ENCODE measurements around the gene HSD17B8.

Gene HSD17B8

DNA sequence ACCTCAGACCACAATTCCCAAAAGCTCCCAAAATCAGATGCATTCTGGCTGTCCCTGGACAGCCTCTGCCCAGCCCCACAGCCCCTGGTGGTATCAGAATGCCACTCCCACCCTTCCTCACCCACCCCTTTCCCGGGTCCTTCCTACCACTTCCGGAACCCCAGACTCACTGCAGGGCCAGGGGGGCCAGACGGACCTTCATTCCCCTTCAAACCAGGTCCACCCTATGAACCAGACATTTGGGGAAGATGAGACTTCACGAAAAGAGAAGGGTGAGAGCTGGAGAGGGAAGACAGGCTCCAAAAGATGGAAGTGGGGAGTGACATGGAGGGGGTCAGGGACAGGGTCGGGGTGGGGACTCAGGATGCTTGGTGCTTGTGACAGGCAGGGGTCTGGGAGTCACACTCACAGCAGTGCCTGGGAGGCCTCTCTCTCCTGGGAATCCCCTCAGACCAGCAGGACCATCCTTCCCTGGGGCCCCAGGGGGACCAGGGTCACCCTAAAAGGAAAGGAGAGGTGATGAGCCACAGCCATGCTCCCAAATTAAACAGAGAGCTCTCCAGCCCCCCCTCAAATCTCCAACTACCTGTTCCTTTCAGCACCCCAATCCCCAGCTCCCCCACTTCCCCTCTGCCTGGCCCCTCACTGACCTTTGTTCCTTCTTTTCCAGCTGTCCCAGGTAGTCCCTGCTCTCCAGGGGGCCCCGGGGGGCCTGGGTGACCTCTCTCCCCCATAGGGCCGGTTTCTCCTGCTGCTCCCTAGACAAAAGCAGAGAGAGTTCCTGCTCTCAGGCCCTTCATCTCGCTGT is 32.4 kb upstream of the HSD17B8 start:
- no peak for DNase-seq

DNA sequence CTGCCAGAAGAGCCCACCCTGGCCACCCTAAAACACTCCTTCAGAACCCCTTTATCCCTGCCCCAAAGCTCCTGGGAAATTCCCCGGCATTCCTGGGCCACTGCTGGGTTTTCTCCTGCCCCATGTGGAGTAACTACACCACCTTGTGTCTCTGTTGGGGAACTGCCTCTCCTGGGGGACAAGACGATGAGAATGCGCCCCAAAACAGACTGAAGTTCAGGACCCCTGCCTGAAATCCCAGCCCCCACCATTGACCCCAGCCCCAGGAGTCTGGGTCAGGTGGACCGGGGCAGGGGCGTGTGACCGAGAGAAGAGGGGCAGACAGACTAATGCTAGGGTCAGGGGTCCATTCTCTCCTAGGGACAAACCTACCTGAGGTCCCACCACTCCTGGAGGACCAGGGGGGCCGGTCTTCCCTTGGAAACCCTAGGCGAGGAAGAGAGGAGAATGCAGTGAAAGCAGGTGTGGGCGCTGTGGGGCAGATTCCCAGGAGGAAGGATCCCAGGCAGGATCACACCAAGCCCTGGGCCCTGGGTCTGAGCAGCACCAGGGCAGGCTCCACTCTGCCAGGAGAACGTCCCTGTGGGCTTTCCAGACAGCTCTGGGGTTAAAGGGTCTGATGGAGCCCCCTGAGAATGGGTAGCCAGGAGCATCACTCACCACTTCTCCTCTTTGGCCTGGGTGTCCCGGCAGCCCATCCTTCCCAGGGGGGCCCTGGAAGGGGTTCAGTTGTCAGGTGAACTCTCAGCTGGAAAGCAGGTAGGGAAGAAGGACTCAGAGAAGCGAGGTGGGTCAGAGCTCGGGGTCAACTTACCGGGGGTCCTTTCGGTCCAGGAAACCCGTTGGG is 31.5 kb upstream of the HSD17B8 start:
- peak; percentile 28 for DNase-seq

DNA sequence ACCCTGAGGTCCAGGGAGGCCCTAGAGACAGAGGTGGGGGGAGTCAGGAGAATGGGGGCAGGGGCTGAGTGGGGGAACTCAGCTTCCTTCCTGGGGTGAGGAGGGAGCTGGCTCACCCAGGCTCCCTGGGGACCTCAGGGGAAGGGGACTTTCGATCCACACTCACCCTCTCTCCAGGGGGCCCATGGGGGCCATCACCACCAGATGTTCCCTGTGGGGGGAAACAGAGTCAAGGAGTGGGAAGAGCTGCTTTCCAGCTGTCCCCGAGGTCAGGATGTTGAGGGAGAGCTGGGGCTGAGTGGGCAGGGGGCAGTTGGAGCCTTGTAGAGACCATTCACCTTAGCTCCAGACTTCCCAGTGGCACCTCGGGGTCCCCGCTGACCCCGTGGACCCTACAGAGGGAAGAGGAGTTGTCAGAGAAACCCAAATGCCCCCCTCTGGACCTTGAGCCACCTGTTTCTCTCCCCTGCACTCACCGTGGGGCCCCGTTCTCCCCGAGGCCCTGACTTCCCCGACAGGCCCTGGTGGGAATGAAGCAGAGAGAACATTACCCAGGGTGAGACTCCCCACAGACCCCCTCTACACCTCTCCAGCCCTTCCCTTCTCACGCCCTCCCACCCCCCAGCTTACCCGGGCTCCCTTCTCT is 30.8 kb upstream of the HSD17B8 start:
- no peak for DNase-seq

DNA sequence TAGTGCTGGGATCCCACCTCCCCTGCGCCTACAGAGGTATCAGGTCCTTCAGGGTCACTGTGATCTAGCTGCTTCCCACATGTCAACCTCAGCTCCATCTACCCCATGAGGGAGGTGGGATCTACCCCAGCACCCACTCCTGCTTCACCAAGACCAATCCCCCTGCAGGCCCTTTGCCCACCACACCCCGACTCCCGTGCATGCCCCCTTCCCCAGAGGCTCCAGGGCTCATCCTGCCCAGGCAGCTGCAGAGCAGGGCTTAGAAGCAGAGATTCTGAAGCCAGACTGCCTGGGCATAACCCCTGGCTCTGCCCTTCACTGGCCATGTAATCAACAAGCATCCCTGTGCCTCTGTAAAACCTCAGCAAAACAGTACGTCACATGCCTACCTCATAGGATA is 29.7 kb upstream of the HSD17B8 start:
- peak; percentile 21 for DNase-seq

DNA sequence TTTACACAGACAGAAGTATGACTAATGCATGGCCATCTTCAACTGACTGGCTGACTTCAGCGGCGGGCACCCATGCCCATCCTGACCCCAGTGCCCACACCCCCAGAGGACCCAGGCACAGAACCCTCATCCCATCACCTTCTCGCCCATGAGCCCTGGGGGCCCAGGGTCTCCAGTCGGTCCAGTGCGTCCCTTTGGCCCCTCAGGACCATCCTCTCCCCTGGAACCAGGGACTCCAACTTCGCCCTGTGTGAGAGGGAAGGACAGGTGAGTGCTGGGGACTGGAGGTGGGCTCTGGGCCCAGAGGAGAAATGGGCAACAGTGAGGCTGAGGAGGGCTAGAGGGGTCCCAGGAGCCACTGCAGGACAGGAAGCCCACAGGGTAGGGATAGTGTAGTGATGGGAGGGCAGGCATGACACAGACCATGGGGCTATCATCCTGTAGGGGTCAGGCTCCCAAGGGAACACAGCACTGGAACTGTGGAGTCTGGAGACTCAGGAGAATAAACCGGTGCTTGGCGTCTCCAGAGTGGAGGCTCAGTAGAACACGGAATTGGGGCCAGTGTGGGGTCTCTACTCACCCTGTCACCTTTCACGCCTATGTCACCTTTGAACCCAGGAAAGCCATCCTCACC is 28.9 kb upstream of the HSD17B8 start:
- no peak for DNase-seq

DNA sequence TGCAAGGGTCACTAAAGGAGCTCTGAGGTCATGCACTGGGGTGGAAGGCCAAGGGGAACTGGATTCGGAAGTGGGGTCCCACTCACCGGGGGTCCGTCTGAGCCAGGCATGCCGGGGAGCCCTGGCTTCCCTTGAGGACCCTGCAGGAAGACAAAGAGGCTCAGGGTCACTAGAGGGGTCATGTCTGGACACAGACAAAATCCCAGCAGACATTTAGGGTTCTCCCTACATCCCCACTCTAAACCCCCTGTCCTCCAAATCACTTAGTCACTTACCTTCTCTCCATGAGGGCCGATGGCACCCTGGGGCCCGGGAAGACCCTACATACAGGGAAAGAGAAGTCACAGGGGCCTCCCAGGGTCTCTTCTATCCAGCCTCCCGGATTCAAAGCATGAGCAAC is 27.5 kb upstream of the HSD17B8 start:
- no peak for DNase-seq

DNA sequence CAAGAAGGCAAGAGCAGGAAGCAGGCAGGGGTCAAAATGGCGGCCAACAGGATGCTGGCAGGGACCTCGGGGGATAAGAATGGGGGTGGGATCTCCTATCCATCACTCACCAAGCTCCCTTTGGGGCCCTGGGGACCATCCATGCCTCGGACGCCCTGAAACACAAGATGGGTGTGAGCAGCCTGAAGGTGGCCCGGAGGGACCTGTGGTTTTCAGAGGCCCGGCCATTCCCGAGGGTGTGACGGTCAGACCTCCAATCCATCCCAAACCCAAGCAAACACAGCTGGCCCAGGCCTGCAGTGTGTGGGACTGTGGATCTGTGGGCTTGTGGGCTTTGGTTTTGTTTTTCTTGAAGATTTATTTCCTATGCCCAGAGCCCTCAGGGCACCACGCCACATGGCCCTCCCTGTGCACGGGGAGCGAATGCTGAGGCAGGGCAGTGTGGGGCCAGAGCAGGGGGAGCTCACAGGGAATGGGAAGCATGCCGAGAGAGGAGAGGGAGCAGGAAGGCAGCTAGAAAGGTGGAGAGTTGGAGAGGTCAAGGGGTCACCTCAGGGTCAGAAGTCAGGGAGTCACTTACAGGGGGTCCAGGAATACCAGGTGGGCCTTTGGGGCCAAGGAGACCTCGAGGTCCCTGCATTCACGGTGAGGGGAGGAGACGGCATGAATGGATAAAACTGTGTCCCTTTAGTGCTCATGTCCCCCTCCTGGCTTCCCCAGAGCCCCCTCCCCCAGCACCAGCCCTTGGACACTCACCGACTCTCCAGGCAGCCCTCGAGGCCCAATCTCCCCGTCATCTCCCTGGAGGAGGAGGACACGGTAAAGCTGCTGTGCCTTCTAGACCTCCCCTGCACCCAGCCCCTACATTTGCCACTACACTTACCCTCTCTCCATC is 26.7 kb upstream of the HSD17B8 start:
- DNase-seq = no peak

DNA sequence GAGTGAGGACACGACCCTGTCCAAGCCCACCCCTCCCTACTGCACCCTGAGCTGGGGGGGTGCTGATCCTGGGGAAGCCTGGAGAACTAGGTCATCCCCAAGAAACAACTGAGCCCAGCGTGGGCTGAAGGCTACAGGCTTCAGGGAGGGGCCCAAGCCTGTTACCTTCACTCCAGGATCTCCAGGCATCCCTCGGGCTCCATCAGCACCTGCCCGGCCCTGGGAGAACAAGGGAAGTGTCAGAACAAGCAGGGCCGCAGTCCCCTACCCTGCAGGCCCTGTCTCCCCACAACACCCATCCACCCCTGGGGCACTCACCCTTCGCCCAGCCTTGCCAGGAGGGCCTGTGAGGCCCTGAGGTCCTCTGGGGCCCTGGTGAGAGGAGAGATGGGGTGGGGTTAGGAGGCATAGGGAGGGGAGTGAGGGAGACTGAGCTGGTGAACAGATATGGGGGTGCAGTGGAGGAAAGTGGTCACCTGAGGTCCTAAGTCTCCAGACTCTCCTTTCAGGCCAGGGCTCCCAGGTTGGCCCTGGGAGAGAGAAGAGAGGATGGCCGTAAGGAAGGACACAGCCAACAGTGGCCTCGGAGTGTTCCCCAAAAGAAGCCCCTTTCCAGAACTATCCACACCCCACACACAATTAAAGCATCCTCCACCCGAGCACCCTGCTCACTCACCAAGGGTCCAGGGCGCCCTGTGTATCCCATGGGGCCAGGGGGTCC is 25.5 kb upstream of the HSD17B8 start:
- DNase-seq = no peak

DNA sequence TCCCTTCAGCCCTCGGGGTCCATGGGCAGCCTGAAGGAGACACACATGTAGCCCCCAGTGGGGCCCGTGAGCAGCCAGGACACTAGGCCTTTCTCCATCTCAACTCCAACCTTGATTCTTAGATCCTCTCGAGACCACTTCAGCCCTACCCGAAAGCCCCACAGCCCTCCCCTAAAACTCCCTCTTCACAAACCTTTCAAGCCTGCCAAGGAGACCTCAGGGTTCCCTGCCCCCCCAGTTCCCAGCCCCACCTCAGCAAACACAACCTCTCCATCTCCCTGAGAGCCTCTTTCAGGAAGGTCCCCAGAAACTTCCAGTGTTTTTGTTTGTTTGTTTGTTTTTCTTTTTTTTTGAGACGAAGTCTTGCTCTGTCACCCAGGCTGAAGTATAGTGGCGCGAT is 23.3 kb upstream of the HSD17B8 start:
- DNase-seq = no peak

DNA sequence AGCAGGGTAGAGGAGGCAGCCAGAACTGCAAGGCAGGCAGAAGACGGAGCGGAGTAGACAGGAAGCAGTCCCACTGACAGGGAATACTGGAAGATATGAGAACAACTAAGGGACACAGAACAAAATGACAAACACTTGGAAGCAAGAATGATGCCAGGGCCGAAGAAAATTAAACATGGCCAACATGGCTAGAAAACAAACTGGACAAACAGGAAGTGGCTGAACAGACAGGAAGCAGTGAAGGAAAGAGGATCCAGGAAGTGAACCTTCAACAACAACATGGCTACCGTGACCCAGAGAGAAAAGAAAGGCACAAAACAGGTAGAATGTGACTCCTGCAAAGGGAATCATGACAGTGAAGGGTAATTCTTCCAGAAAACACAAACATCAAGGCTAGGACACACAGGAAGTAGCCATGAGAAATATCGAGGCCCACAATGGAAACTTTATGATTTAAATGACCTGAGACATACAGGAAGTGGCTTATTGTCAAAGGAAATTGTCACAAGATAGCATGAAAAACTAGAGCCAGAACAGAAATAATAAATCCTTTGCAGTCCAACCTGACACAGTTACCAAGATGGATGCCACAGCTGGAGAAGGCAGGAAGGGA is 21.3 kb upstream of the HSD17B8 start:
- DNase-seq = no peak

DNA sequence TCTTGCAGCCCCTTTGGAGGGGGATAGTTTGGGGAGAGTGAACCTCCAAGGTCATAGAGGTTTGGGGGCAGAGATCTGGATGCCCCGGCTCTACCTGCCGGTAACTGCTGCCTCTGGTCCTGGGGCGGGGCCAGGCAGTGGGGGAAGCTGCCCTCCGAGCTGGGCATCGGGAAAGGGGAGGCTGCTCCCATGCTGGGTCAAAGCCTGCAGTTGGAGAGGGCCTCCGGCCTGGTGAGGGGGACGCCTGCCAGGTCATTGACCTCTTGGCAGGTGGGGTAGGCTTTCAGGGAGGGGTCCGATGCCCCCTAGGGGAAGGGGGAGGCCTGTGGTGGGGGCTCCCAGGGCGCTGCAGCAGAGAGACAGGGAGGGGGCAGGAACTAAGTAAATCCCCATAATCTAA is 19.3 kb upstream of the HSD17B8 start:
- no peak for DNase-seq

DNA sequence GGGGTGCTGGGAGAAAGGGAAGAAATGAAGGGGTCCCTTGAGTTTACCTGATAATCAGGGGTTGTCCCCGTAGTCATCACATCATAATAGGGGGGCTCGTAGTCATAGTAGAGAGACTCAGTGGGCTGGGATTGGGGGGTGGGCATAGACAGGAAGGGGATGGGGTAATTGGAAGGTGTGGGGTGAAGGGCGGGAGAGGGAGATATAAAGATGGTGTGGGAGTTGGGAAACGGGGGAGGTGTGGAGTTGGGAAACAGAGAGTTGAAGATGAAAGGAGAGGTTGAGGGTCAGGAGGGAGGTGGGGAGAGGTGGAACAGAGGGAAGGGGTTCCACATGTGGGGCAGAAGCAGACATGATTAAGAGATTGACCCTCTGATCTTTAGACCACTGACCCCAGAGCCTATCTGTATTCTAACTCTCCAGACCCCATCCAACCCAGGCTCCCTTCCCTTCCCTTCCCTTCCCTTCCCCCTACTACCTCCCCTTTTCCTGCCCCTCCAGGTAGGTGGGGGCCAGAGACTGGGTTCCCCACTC is 18.7 kb upstream of the HSD17B8 start:
- no peak for DNase-seq

DNA sequence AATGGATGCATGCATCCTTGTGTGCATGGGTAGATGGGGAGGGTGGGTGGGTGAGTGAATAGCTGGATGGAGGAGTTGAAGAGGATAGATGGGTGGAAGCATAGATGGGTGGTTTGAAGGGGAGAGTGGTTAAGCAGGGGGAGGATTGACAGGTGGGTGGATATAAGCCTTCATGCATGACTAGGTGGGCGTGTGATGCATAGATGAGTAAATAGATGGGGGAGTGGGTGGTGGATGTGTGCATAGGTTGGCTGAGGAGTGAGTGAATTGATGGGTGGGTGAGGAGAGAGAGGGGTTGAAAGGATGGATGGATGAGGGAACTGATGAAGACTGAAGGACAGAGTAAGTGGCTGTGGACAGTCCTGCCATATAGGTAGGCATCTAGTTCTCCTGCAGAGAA is 16.6 kb upstream of the HSD17B8 start:
- no peak for DNase-seq

DNA sequence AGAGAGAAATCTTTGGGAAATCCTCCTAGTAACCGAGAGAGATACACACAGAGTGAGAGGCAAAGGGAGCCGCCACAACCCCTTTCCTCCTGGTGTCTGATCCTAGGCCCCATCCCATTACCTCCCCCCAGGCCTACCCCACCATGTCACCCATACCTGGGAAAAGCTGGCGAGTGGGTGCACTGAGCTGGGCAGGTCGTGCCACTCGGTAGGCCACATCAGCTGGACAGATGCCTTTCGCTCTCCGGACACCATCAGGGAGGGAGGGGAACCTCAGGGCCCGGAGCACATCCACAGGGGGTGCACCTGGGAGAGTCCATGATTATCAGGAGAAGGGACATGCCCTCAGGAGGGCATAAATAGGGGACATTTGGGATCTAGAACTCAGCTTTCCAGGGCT is 15.3 kb upstream of the HSD17B8 start:
- DNase-seq = no peak

DNA sequence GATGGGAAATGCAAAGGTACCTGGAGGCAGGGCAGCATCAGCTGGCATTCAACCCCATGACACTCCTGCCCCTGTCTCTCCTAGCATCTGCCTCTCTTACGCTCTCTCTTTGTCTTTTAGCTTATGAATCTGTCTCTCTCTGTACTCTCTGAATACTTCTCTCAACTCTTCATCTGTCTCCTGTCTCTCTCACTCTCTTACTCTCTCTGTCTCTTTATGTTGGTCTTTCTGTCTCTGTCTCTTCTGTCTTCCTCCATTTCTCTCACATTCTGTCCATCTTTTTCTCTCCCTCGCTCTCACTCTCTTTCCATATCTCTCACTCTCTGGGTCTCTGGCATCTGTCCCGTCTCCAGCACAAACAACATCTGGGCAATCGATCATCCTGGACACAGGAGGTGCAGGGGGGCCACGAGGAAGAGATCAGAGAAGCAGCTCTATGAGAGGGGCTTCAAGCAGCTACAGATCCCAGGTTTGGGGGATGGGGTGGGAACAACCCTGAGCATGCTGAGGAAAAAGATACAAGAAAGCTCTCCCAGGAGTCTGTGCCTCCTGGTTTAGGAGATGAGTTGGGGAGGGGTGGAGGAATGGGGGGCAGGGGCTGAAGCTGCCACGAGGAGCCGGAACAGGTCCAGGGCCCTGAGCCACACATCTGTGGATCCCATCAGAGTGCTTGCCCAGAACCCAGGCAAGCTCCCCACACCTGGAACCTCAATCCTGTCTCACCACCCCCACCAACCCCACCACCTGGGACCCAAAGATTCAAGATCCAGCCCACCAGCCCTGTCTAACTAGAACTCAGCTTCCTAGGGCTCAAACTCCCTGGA is 14.6 kb upstream of the HSD17B8 start:
- DNase-seq = no peak

DNA sequence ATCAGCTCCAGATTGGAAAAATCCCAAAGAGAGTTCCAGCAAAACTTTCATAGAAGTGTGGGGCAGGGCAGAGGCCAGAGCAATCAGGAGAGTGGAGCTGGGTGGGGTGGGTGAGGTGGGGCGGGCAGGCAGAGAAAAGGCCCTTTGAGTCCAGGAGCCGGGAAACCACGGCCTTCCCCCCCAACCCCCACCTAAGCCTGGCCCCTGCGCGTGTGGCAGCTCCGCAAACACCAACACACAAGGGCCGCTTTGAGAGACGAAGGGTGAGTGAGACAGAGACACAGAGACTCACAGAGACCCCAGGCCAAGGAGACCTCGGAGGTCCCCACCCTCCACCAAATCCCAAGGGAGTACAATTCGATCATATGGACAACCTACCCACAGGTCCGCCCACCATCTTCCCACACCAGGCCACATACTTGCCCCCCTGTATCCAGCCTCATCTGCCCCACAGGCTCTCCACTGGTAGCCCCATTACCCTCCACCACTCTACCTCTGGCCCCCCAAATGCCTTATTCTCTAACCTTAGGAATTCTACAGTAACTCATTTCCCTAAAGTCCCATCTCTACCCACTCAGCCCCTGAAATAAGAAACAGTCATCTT is 13.8 kb upstream of the HSD17B8 start:
- DNase-seq = no peak

DNA sequence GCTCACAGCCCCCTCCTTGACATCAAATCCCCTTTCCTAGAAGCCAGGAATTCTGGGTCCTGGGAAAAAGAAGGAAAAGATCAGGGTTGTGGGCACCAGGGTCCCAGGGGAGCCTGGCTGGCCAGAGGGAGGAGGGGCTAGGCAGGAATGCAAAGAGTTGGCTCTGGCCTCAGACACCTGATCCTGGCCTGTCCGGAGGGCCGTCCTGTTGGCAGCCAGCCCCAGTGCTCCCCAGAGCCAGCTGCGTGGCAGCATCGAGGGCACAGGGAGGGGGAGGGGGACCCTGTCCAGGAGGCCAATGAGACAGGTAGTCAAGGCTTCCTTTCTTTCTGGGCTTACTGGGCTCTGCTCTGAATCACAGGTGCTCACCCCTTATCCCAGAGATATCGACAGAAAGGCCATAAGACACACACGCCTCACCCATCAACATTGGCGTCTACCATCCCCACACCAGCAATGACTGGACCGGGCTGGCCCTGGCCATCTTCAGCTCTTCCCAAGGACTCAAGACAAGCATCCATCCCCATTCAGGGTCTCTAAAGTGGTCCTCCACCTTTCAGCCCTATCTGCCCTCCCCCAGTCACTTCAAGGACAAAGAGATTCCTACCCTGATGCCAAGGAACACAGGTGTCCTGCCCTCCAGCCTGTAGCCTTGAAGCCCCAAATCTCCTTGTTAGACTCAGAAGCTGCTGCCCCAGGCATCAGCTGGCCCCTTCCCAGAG is 12.9 kb upstream of the HSD17B8 start:
- DNase-seq = peak; percentile 65

DNA sequence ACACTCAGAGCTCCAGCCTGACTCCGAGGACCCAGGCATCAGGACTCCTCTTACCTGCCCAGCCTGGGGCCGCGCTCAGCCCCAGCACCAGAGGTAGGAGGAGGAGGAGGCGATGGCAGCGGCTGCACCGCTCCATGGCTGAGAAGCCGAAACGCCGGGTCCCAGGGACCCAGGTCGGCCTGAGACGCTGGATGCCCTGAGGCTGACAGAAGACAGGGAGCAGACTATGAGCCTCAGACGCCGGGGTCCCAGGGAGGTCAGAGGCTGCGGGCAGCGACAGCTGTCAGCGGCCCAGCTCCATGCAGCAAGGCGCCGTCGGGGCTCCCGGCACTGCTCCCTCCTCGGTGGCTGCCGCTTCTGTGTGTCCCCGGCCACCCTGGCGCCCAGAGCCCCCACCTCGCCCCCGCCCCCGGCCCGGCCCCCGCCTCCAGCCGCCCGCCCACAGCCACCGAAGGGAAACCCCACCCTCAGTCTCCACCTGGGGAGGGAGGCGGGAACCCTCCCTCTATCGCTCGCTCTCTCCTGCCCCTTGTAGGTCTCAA is 12.3 kb upstream of the HSD17B8 start, which contains the start of gene COL11A2:
Gene COL11A2 (minus strand): TSS at position 363 of the 542 bp plus-strand sequence. CDS start 227 bp downstream, at position 136.
- DNase-seq = no peak
